HG02642 (cell line): ENCODE results near the gene PLA2G10.
"Not testable (repeated sequence)": the region's sequence is repeated elsewhere in the genome, so short reads cannot be mapped to it uniquely, and the experiment has no call there.

Source experiments
- ATAC-seq: cut with Tn5 transposase; IDR thresholded peaks from one replicate; pipeline ENCODE4 v1.9.1; 2021; ENCODE audit warnings: mild to moderate bottlenecking; ENCODE audit not compliant: unreplicated experiment, poor library complexity

PLA2G10 gene

GRCh38 chr16:14694129-14694528 is at the start of gene PLA2G10:
Gene PLA2G10, minus strand, starts transcription at chr16:14694308. Its CDS starts 79 bp downstream, at chr16:14694229.
- ATAC-seq: not testable (repeated sequence)

GRCh38 chr16:14742273-14743128 is 48.4 kb upstream of the PLA2G10 start, which contains the start of gene NPIPA2:
Gene NPIPA2, plus strand, starts transcription at chr16:14742533. Its CDS starts 5,533 bp downstream, at chr16:14748066.
- peak; percentile 99 for ATAC-seq

- not testable (repeated sequence) for ATAC-seq
Measured at GRCh38 chr16:14741794-14742193, 47.7 kb upstream of the PLA2G10 start.

GRCh38 chr16:14740832-14741385 is 46.8 kb upstream of the PLA2G10 start:
- ATAC-seq: not testable (repeated sequence)

- ATAC-seq: not testable (repeated sequence)
Measured at GRCh38 chr16:14733233-14733632, 39.1 kb upstream of the PLA2G10 start.

GRCh38 chr16:14703156-14704011 is 9.3 kb upstream of the PLA2G10 start, which contains the start of gene NPIPA3:
Gene NPIPA3, plus strand, starts transcription at chr16:14703411. Its CDS starts 5,533 bp downstream, at chr16:14708944.
- ATAC-seq: peak; percentile 97

GRCh38 chr16:14702672-14703071 is 8.6 kb upstream of the PLA2G10 start:
- not testable (repeated sequence) for ATAC-seq

GRCh38 chr16:14701859-14702258 is 7.8 kb upstream of the PLA2G10 start:
- ATAC-seq: not testable (repeated sequence)

- not testable (repeated sequence) for ATAC-seq
Measured at GRCh38 chr16:14685870-14686793, 8.0 kb downstream of the PLA2G10 start.

GRCh38 chr16:14682121-14682520 is 12.0 kb downstream of the PLA2G10 start:
- no peak for ATAC-seq

- ATAC-seq: no peak
Measured at GRCh38 chr16:14681115-14681514, 13.0 kb downstream of the PLA2G10 start.

GRCh38 chr16:14680396-14680795 is 13.7 kb downstream of the PLA2G10 start:
- not testable (repeated sequence) for ATAC-seq

GRCh38 chr16:14678748-14679497 is 15.2 kb downstream of the PLA2G10 start:
- no peak for ATAC-seq

- ATAC-seq: no peak
Measured at GRCh38 chr16:14677627-14678026, 16.5 kb downstream of the PLA2G10 start.

- ATAC-seq: no peak
Measured at GRCh38 chr16:14676633-14677032, 17.5 kb downstream of the PLA2G10 start.

GRCh38 chr16:14672403-14672971 is 21.6 kb downstream of the PLA2G10 start:
- ATAC-seq: no peak

- no peak for ATAC-seq
Measured at GRCh38 chr16:14669776-14670175, 24.3 kb downstream of the PLA2G10 start.

GRCh38 chr16:14668556-14669223 is 25.4 kb downstream of the PLA2G10 start:
- ATAC-seq: no peak
